B cell (primary cell): ENCODE data around the gene FBXW5. TPM values are rescaled to one million over a fixed set of nuclear protein-coding genes. Genes with fewer than 3 reads are reported as not detected.

ENCODE experiments used
- ATAC-seq: fragments of 200-7000 bp; cut with Tn5 transposase; one replicate; pipeline ENCODE4 v1.10.0; 2021; ENCODE audit warnings: low read depth, mild to moderate bottlenecking, moderate number of reproducible peaks, moderate library complexity
- CTCF ChIA-PET: fragments of 350-600 bp; sonication (Branson Sonifier 250); formaldehyde crosslinking; loops from one replicate; lab custom pipeline; 2021; ENCODE audit warnings: antibody characterized with exemption, inconsistent platforms; lab: Charles Lee
- POLR2A ChIA-PET: fragments of 350-600 bp; sonication (Branson Sonifier 250); formaldehyde crosslinking; loops from one replicate; lab custom pipeline; 2021; ENCODE audit warnings: antibody characterized with exemption; lab: Charles Lee
- DNase-seq: peaks from one replicate; pipeline ENCODE4 v3.0.0; 2013
- H2AFZ ChIP-seq: 2 replicates; pipeline ENCODE4 v1.6.1; 2012; ENCODE audit warnings: mild to moderate bottlenecking, low read depth, low read length; ENCODE audit not compliant: insufficient read depth, poor library complexity, severe bottlenecking
- H3K27ac ChIP-seq, 2 donors: 1 replicate in 1 of 2; 2 replicates in 1 of 2; pipeline ENCODE4 v1.5.1; 2012 to 2013; ENCODE audit warnings: low read length in 2 of 2, mild to moderate bottlenecking in 2 of 2, moderate library complexity in 1 of 2
- H3K27me3 ChIP-seq, 4 experiments: fragments of 200-600 bp in 1 of 4; sonication (generic) in 1 of 4; replicated peaks in 1 of 4; 1 replicate in 2 of 4; 2 replicates in 2 of 4; pipeline versions ENCODE4 v1.6.1 to v1.7.0; 2013 to 2016; ENCODE audit warnings: low read length in 3 of 4, mild to moderate bottlenecking in 2 of 4, mixed read lengths in 1 of 4, moderate library complexity in 1 of 4; ENCODE audit not compliant: insufficient read depth in 4 of 4, control insufficient read depth in 3 of 4; ENCODE audit errors: control extremely low read depth in 1 of 4
- H3K36me3 ChIP-seq, 2 experiments: replicated peaks in 1 of 2; 1 replicate in 1 of 2; 2 replicates in 1 of 2; pipeline versions ENCODE4 v1.6.1 to v1.7.1; 2013; ENCODE audit warnings: low read length in 1 of 2; ENCODE audit not compliant: insufficient read depth in 2 of 2, control insufficient read depth in 1 of 2; ENCODE audit errors: control extremely low read depth in 1 of 2, extremely low read depth in 1 of 2
- H3K4me1 ChIP-seq, 2 donors: fragments of 200-600 bp in 1 of 2; sonication (generic) in 1 of 2; 1 replicate in 1 of 2; 2 replicates in 1 of 2; pipeline versions ENCODE4 v1.5.1 to v1.6.1; 2013 to 2017; ENCODE audit warnings: low read length in 2 of 2; ENCODE audit not compliant: control insufficient read depth in 2 of 2, insufficient read depth in 2 of 2
- H3K4me2 ChIP-seq: replicated peaks from 2 replicates; pipeline ENCODE3; 2012; ENCODE audit warnings: mild to moderate bottlenecking, low read depth, low read length; ENCODE audit not compliant: poor library complexity, severe bottlenecking
- H3K4me3 ChIP-seq, 5 experiments: fragments of 200-600 bp in 1 of 5; sonication (generic) in 1 of 5; 1 replicate in 3 of 5; 2 replicates in 2 of 5; pipeline versions ENCODE4 v1.5.1 to v1.7.0; 2011 to 2016; ENCODE audit warnings: low read length in 4 of 5, mild to moderate bottlenecking in 4 of 5, low read depth in 2 of 5, control low read depth in 1 of 5, moderate library complexity in 1 of 5; ENCODE audit not compliant: insufficient read depth in 1 of 5; ENCODE audit errors: control extremely low read depth in 1 of 5, extremely low read depth in 1 of 5
- H3K79me2 ChIP-seq: fragments of 200-600 bp; sonication (generic); one replicate; pipeline ENCODE4 v1.6.0; 2016; ENCODE audit warnings: low read length; ENCODE audit not compliant: control insufficient read depth, insufficient read depth
- H3K9ac ChIP-seq: fragments of 200-600 bp; sonication (generic); 2 replicates; pipeline ENCODE4 v1.6.1; 2017; ENCODE audit warnings: mild to moderate bottlenecking, low read length, moderate library complexity
- H3K9me3 ChIP-seq, 3 donors: one replicate each; pipeline versions ENCODE4 v1.6.1 to v1.7.1; 2013; ENCODE audit warnings: low read length in 2 of 3; ENCODE audit not compliant: control insufficient read depth in 2 of 3, insufficient read depth in 1 of 3; ENCODE audit errors: control extremely low read depth in 1 of 3
- H4K20me1 ChIP-seq: 2 replicates; pipeline ENCODE4 v1.6.0; 2012; ENCODE audit warnings: mild to moderate bottlenecking, low read length; ENCODE audit not compliant: insufficient read depth, control insufficient read depth, poor library complexity, severe bottlenecking
- H3K27ac Mint-ChIP-seq: one replicate; pipeline ENCODE4 v1.8.0; 2021; ENCODE audit warnings: mixed read lengths
- H3K27me3 Mint-ChIP-seq: one replicate; pipeline ENCODE4 v1.8.0; 2021; ENCODE audit warnings: mixed read lengths
- H3K4me1 Mint-ChIP-seq: one replicate; pipeline ENCODE4 v1.8.0; 2021; ENCODE audit warnings: mixed read lengths
- H3K4me3 Mint-ChIP-seq: one replicate; pipeline ENCODE4 v1.8.0; 2021; ENCODE audit warnings: mixed read lengths
- H3K9me3 Mint-ChIP-seq: one replicate; pipeline ENCODE4 v1.8.0; 2022; ENCODE audit warnings: mixed read lengths; ENCODE audit not compliant: insufficient read depth
- EZH2 ChIP-seq: IDR thresholded peaks from 2 replicates; pipeline ENCODE4 v1.6.1; 2012; ENCODE audit warnings: borderline replicate concordance, low read depth, mild to moderate bottlenecking, moderate library complexity, low read length; ENCODE audit not compliant: insufficient read depth, poor library complexity, severe bottlenecking
- WGBS: methylation state at CpG from one replicate; pipeline ENCODE4 v1.1.5; 2013; ENCODE audit warnings: missing lambda C conversion rate; ENCODE audit not compliant: insufficient coverage; 5-methylcytosine and 5-hydroxymethylcytosine counted together
- intact Hi-C: fragments of 100-400 bp; cut with micrococcal nuclease; formaldehyde crosslinking; loops from one replicate; pipeline ENCODE4 v1.10.0; 2022
- polyA plus RNA-seq: library from polyadenylated mRNA; depleted of rRNA; stranded (reverse); fragments of >200 nt; gene quantifications from 2 replicates; pipeline ENCODE4 v1.2.3, GENCODE V29; 2012
- total RNA-seq, 2 donors: library from RNA; stranded (reverse); fragments of 120-200 nt in 1 of 2; gene quantifications; 1 replicate in 1 of 2; 2 replicates in 1 of 2; pipeline versions ENCODE4 v1.2.3 to v1.2.4, GENCODE V29; 2013 to 2022
- TF ChIP-seq, protein P1 (sequence below): fragments of 200-600 bp; IDR thresholded peaks from one replicate; pipeline ENCODE4 v1.8.0; 2022; ENCODE audit warnings: antibody characterized with exemption, mild to moderate bottlenecking

Gene FBXW5
- total and polyA plus RNA-seq, 2 donors (not counting 1 experiment from before 2014, with no cell fraction given) = 99.6 to 195 TPM

DNA sequence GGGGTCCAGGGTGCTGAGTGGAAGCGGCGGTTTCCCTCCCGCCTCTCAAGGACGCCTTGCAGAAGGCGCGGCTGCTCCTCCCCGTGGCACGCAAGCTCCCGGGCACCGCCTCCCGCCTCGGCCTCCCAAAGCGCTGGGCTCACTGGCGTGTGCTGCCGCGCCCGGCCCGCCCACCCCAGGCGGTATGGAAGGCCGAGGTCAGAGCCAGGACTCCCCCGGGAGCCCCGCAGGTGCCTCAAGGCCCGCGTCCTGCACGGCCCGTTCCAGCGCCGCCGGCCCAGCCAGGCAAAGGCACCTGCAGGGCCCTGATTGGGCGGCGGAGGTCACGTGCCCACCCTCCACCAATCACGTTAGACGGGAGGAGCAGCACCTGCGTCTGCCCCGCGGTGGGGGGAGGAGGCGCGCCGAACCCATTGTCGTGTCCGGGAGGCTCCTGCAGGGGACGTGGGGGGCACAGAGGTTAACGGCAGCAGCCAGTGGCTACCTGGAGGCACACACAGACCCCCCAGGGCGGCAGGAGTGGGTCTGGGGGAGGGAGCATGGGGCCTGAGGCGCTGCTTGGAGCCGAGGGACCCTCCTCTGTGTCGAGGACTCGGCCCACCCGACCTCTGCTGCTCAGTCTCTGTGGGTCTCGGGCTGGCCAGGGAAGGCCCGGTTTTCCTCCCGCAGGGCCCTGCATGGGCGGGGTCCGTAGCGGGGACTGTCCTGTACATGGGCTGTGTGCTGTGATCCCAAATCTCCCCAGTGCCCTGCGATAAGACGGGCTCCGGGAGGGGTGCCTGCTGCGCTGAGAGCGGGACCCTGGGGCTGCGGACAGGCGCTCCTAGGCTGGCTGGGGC is 5.5 kb upstream of the FBXW5 start:
- Histone ChIP-seq H2AFZ (peak overlapping the region; percentile 94), H3K4me2 (peak overlapping the region; percentile 94), H3K27ac (peak overlapping the region; percentile 41 to 72), H3K4me3 (peak overlapping the region; percentile 44 to 65 (median 58)), H4K20me1 (no peaks in the 10 kb centered on the region), H3K9ac (peak overlapping the region; percentile 66), H3K9me3 (no peaks in the 10 kb centered on the region), H3K27me3 (no peaks in the 10 kb centered on the region), H3K36me3 (no peaks in the 10 kb centered on the region), H3K4me1 (peaks cover 10 to 15% of the 10 kb centered on the region in 2 donors), H3K79me2 (no peaks in the 10 kb centered on the region)
- H3K4me1 Mint-ChIP-seq = peaks cover 8% of the 10 kb centered on the region
- TF ChIP-seq EZH2 = no peak
- TF ChIP-seq, protein P1, sequence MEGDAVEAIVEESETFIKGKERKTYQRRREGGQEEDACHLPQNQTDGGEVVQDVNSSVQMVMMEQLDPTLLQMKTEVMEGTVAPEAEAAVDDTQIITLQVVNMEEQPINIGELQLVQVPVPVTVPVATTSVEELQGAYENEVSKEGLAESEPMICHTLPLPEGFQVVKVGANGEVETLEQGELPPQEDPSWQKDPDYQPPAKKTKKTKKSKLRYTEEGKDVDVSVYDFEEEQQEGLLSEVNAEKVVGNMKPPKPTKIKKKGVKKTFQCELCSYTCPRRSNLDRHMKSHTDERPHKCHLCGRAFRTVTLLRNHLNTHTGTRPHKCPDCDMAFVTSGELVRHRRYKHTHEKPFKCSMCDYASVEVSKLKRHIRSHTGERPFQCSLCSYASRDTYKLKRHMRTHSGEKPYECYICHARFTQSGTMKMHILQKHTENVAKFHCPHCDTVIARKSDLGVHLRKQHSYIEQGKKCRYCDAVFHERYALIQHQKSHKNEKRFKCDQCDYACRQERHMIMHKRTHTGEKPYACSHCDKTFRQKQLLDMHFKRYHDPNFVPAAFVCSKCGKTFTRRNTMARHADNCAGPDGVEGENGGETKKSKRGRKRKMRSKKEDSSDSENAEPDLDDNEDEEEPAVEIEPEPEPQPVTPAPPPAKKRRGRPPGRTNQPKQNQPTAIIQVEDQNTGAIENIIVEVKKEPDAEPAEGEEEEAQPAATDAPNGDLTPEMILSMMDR = peak; percentile 36
- no peaks in the 10 kb centered on the region for H3K27me3 Mint-ChIP-seq
- ChIA-PET CTCF (interaction anchor here (1.0 kb wide), 3 partner anchors 79 to 85 kb away, joined by 3 to 5 read pairs (median 4); partner anchors contain the start of gene FUT7), POLR2A (interaction anchor here (0.7 kb wide), 3 partner anchors 11 to 724 kb away, joined by 3 read pairs; no protein-coding TSS in a partner anchor)
- H3K4me3 Mint-ChIP-seq = peak overlapping the region; percentile 88
- no peaks in the 10 kb centered on the region for H3K9me3 Mint-ChIP-seq
- DNase-seq (peak; percentile 97), ATAC-seq (peak; percentile 95)
- peak overlapping the region; percentile 92 for H3K27ac Mint-ChIP-seq
- WGBS = 7% methylated on average over 61 of the region's 63 CpGs
- intact Hi-C loops = loop anchor here (1.0 kb wide), 1 partner anchor 75 kb away; no protein-coding TSS in a partner anchor
